ENCODE data around the gene GMEB2.

GRCh38 chr20:63664861-63665594, 38.1 kb upstream of the GMEB2 start:
- TF ChIP-seq POLR2A (IDR thresholded peaks at IDR 0.05), result no peak
- TF ChIP-seq CTCF (IDR thresholded peaks at IDR 0.05), result no peak

Measured in right lobe of liver (tissue), 4 donors.